LoVo (cell line): ENCODE data around the gene ZNF140.

Experiments
- DNase-seq: peaks from one replicate; pipeline ENCODE4 v3.0.0-alpha.2; 2016; ENCODE audit warnings: low spot score

ZNF140 gene

DNA sequence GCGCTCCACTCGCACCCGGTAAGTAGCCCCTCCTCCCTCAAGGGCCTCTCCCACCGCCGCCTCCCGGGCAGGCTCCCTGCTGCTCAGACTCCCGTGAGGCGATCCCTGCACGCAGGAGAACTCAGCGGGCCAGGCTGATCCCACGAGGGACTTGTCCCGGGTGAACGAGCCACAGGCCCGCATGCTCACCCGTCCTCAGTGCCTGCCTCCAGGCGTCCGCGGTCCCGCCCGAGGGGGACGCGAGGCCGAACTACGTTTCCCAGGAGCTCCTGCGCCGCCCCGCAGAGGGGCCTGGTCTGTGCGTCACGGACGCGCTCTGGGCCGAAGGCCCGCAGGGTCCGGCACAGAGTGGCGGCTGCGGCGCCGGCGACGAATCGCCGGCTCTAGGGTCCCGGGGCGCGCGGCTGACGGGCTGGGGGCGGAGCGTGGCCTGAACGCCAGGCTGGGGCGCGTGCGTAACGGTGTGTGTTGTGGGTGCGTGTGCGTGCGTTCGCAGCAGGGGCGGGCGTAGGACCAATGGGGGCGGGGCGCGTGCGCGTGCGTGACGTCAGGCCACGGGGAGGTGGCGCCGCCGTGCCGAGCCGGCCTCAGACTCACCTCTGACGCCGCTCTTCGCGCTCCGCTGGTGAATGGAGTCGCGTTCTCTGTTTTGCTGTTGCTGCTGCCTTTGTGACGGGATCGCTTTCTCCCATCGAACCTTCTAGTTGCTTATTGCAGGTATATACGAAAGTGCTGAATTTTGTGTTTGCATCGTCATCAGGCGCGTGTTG, 49.5 kb downstream of the ZNF140 start, which contains the start of the genes ZNF10 and ZNF891:
TSS of gene ZNF10 (plus strand) at position 590 of the 770 bp plus-strand sequence. CDS start 13,866 bp downstream, outside the sequence.
TSS of gene ZNF891 (minus strand) at position 237 of the 770 bp plus-strand sequence. CDS start 8,356 bp downstream, outside the sequence.
- peak; percentile 66 for DNase-seq

- no peak for DNase-seq
Measured at GRCh38 chr12:133130808-133131128, 50.0 kb downstream of the ZNF140 start.

DNA sequence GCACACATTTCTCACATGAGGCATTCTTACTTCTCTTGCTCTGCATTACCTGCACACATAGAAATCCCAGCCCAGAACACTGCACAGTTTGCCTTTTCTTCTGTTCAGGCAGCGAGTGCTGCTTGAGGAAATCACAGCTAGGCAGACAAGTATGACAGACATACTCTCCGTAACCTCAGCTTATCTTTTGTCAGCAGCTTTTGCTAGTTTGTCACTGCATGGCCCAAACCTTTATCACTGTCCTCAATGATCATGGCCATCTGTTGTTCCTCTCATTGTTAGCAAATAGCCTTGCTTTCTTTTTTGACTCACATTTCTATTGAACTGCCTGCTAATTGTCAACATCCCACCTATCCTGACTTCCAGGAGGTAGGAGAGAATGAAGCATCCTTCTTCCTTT, 55.0 kb downstream of the ZNF140 start:
- DNase-seq: no peak

GRCh38 chr12:133145981-133146380, 65.3 kb downstream of the ZNF140 start:
- DNase-seq: no peak

GRCh38 chr12:133156125-133156690, 75.5 kb downstream of the ZNF140 start:
- no peak for DNase-seq
